Neural progenitor cell (in vitro differentiated cells): Measurements from ENCODE around the gene PLCD4. TPM values are rescaled to one million over a fixed set of nuclear protein-coding genes. Genes with fewer than 3 reads are reported as not detected.
A peak's percentile ranks its signal among the peaks of the same experiment; 100 is the strongest.

Source experiments
- DNase-seq: peaks from one replicate; pipeline ENCODE4 v3.0.0-alpha.2; 2016; ENCODE audit warnings: low spot score
- H2AFZ ChIP-seq: fragments of 200-600 bp; sonication (generic); replicated peaks from 2 replicates; pipeline ENCODE4 v1.6.1; 2016; ENCODE audit warnings: antibody characterized with exemption
- H3F3A ChIP-seq: fragments of 200-600 bp; sonication (generic); 2 replicates; pipeline ENCODE4 v1.6.1; 2016; ENCODE audit warnings: antibody characterized with exemption, low read depth
- H3K27ac ChIP-seq: fragments of 200-600 bp; sonication (generic); 2 replicates; pipeline ENCODE4 v1.5.1; 2016; ENCODE audit warnings: mild to moderate bottlenecking
- H3K27me3 ChIP-seq: fragments of 200-600 bp; sonication (generic); 2 replicates; pipeline ENCODE4 v1.6.1; 2016; ENCODE audit warnings: mild to moderate bottlenecking, moderate library complexity
- H3K36me3 ChIP-seq: fragments of 200-600 bp; sonication (generic); 2 replicates; pipeline ENCODE4 v1.5.1; 2016
- H3K4me1 ChIP-seq: fragments of 200-600 bp; sonication (generic); 2 replicates; pipeline ENCODE4 v1.6.1; 2016; ENCODE audit warnings: mixed run types
- H3K4me2 ChIP-seq: fragments of 200-600 bp; sonication (generic); 2 replicates; pipeline ENCODE4 v1.6.1; 2016
- H3K4me3 ChIP-seq: fragments of 200-600 bp; sonication (generic); 2 replicates; pipeline ENCODE4 v1.5.1; 2016
- H3K79me2 ChIP-seq: fragments of 200-600 bp; sonication (generic); 2 replicates; pipeline ENCODE4 v1.6.1; 2016; ENCODE audit warnings: low read depth
- H3K9ac ChIP-seq: fragments of 200-600 bp; sonication (generic); 2 replicates; pipeline ENCODE4 v1.6.1; 2016
- H3K9me3 ChIP-seq: fragments of 200-600 bp; sonication (generic); 2 replicates; pipeline ENCODE4 v1.5.1; 2016; ENCODE audit warnings: low read depth
- H4K20me1 ChIP-seq: fragments of 200-600 bp; sonication (generic); 2 replicates; pipeline ENCODE4 v1.6.1; 2016; ENCODE audit warnings: low read depth
- H3K27ac Mint-ChIP-seq: 3 replicates; pipeline ENCODE4 v1.8.0; 2021; ENCODE audit warnings: mixed read lengths
- H3K27me3 Mint-ChIP-seq: 2 replicates; pipeline ENCODE4 v1.8.0; 2022; ENCODE audit warnings: low read depth, mild to moderate bottlenecking, inconsistent platforms, moderate library complexity, mixed read lengths; ENCODE audit not compliant: insufficient read depth
- H3K36me3 Mint-ChIP-seq: 3 replicates; pipeline ENCODE4 v1.8.0; 2021; ENCODE audit warnings: mixed read lengths
- H3K4me1 Mint-ChIP-seq: 3 replicates; pipeline ENCODE4 v1.8.0; 2021; ENCODE audit warnings: mixed read lengths
- H3K4me3 Mint-ChIP-seq: 3 replicates; pipeline ENCODE4 v1.8.0; 2021; ENCODE audit warnings: mild to moderate bottlenecking, moderate library complexity, mixed read lengths
- H3K9me3 Mint-ChIP-seq: 3 replicates; pipeline ENCODE4 v1.8.0; 2020; ENCODE audit warnings: mixed read lengths
- CTCF ChIP-seq: fragments of 200-600 bp; sonication (generic); IDR thresholded peaks from 2 replicates; pipeline ENCODE4 v1.5.1; 2017; ENCODE audit warnings: antibody characterized with exemption, mild to moderate bottlenecking
- EZH2 ChIP-seq: fragments of 200-600 bp; sonication (generic); IDR thresholded peaks from 2 replicates; pipeline ENCODE4 v1.6.1; 2017; ENCODE audit warnings: antibody characterized with exemption, mild to moderate bottlenecking, moderate library complexity
- EZH2phosphoT487 ChIP-seq: fragments of 200-600 bp; sonication (generic); IDR thresholded peaks from 2 replicates; pipeline ENCODE4 v1.6.1; 2017; ENCODE audit warnings: antibody characterized with exemption
- total RNA-seq: library from RNA; depleted of rRNA; stranded (reverse); fragments of >200 nt; gene quantifications from 2 replicates; pipeline ENCODE4 v1.2.3, GENCODE V29; 2015; ENCODE audit warnings: low replicate concordance

Gene PLCD4
- total RNA-seq, 1 donor from 2014 or later, result 1.1 TPM

DNA sequence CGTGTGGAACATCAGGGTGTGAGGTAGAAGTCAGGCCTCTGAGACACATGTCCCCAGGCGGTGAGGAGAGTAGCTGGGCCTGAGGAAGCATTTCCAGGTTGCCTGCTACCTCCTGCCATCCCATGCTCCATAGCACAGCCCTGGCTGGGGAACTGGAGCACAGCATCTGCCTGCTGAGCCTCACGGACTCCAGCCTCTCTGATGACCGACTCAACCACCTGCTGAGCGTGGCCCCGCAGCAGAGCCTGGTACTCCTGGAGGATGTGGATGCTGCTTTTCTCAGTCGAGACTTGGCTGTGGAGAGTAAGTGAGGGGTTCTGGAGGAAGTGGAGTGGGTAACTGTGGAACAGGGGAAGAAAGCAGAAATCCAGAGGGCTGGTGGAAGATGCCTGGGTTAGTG, 54.7 kb downstream of the PLCD4 start:
- no peak for TF ChIP-seq EZH2
- no peak for TF ChIP-seq EZH2phosphoT487
- TF ChIP-seq CTCF, result no peak
- Histone ChIP-seq H3F3A (peaks cover 9% of the 10 kb centered on the region), H3K27me3 (no peaks in the 10 kb centered on the region), H3K9ac (no peak overlapping the region), H3K4me1 (peaks cover 3% of the 10 kb centered on the region), H3K79me2 (peaks cover 26% of the 10 kb centered on the region), H3K9me3 (no peaks in the 10 kb centered on the region), H3K27ac (no peak overlapping the region), H3K4me3 (no peak overlapping the region), H3K36me3 (peaks cover 4% of the 10 kb centered on the region), H2AFZ (no peak overlapping the region), H3K4me2 (no peak overlapping the region), H4K20me1 (no peaks in the 10 kb centered on the region)
- peaks cover 23% of the 10 kb centered on the region for H3K4me1 Mint-ChIP-seq
- peak overlapping the region; percentile 31 for H3K4me3 Mint-ChIP-seq
- H3K9me3 Mint-ChIP-seq, result no peaks in the 10 kb centered on the region
- no peak for DNase-seq
- peaks cover 9% of the 10 kb centered on the region for H3K27me3 Mint-ChIP-seq
- H3K36me3 Mint-ChIP-seq, result peaks cover 22% of the 10 kb centered on the region
- H3K27ac Mint-ChIP-seq, result no peak overlapping the region

DNA sequence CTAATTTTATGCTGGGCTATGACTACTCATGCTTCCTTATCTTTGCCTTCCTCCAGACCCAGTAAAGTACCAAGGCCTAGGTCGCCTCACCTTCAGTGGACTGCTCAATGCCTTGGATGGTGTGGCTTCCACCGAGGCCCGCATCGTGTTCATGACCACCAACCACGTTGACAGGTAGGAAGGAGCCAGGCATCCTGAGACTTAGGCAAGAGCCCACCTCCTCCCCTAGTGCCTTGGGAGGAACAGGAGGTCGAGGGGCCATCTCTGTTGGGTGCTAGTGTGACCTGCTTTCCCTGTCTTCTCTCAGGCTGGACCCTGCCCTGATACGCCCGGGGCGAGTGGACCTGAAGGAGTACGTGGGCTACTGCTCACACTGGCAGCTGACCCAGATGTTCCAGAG, 55.1 kb downstream of the PLCD4 start:
- Mint-ChIP-seq H3K4me1 (peaks cover 21% of the 10 kb centered on the region), H3K27ac (no peak overlapping the region), H3K36me3 (peaks cover 24% of the 10 kb centered on the region), H3K27me3 (peaks cover 9% of the 10 kb centered on the region), H3K9me3 (no peaks in the 10 kb centered on the region), H3K4me3 (peak overlapping the region; percentile 31)
- H3K27me3 ChIP-seq, result no peaks in the 10 kb centered on the region
- H3K4me2 ChIP-seq, result no peak overlapping the region
- H3K79me2 ChIP-seq, result peaks cover 21% of the 10 kb centered on the region
- TF ChIP-seq EZH2 (no peak), CTCF (no peak), EZH2phosphoT487 (no peak)
- no peaks in the 10 kb centered on the region for H3K9me3 ChIP-seq
- peaks cover 3% of the 10 kb centered on the region for H3K4me1 ChIP-seq
- H3K4me3 ChIP-seq, result no peak overlapping the region
- H3K36me3 ChIP-seq, result peaks cover 2% of the 10 kb centered on the region
- no peak overlapping the region for H3K9ac ChIP-seq
- no peak overlapping the region for H2AFZ ChIP-seq
- DNase-seq, result no peak
- H3K27ac ChIP-seq, result no peak overlapping the region
- H4K20me1 ChIP-seq, result no peaks in the 10 kb centered on the region
- H3F3A ChIP-seq, result peaks cover 9% of the 10 kb centered on the region

- Mint-ChIP-seq H3K4me1 (peaks cover 11% of the 10 kb centered on the region), H3K27me3 (peaks cover 8% of the 10 kb centered on the region), H3K36me3 (peaks cover 24% of the 10 kb centered on the region), H3K9me3 (no peaks in the 10 kb centered on the region), H3K27ac (no peak overlapping the region), H3K4me3 (no peak overlapping the region)
- no peaks in the 10 kb centered on the region for H3K9me3 ChIP-seq
- no peaks in the 10 kb centered on the region for H4K20me1 ChIP-seq
- H3K4me2 ChIP-seq, result no peak overlapping the region
- peaks cover 14% of the 10 kb centered on the region for H3K79me2 ChIP-seq
- no peak for DNase-seq
- TF ChIP-seq CTCF (no peak), EZH2phosphoT487 (no peak), EZH2 (no peak)
- H3K4me1 ChIP-seq, result peaks cover 3% of the 10 kb centered on the region
- no peak overlapping the region for H2AFZ ChIP-seq
- no peak overlapping the region for H3K4me3 ChIP-seq
- H3K36me3 ChIP-seq, result no peaks in the 10 kb centered on the region
- no peaks in the 10 kb centered on the region for H3K27me3 ChIP-seq
- no peak overlapping the region for H3K27ac ChIP-seq
- no peak overlapping the region for H3K9ac ChIP-seq
- peaks cover under 1% of the 10 kb centered on the region for H3F3A ChIP-seq
Measured at GRCh38 chr2:218663901-218664300, 56.2 kb downstream of the PLCD4 start.
